SK-N-SH (cell line): Measurements from ENCODE around the gene ARFGAP1.

Experiments used
- CTCF ChIP-seq: fragments of 200-600 bp; sonication (generic); IDR thresholded peaks from 2 replicates; pipeline ENCODE4 v1.6.1; 2017; ENCODE audit warnings: antibody characterized with exemption, mild to moderate bottlenecking, moderate library complexity
- MAX ChIP-seq: IDR thresholded peaks from 2 replicates; pipeline ENCODE4 v1.4.0; 2012; ENCODE audit warnings: low read depth
- POLR2AphosphoS5 ChIP-seq: IDR thresholded peaks from 2 replicates; pipeline ENCODE4 v1.6.1; 2012; ENCODE audit warnings: low read depth, low read length

GRCh38 chr20:63313349-63314014 is 40.9 kb downstream of the ARFGAP1 start:
- no peak for TF ChIP-seq CTCF
- TF ChIP-seq POLR2AphosphoS5: no peak
- TF ChIP-seq MAX: no peak
